SK-N-SH (cell line): ENCODE results near the gene ERCC2.
A peak's percentile ranks its signal among the peaks of the same experiment; 100 is the strongest.

Experiments
- EP300 ChIP-seq, 2 experiments: IDR thresholded peaks; 2 replicates each; pipeline versions ENCODE4 v1.4.0 to v1.6.1; 2012; ENCODE audit warnings: borderline replicate concordance in 1 of 2, low read depth in 1 of 2, low read length in 1 of 2
- FOSL2 ChIP-seq: IDR thresholded peaks from 2 replicates; pipeline ENCODE4 v1.4.0; 2012; ENCODE audit warnings: low read depth, mild to moderate bottlenecking, moderate library complexity, borderline replicate concordance
- FOXJ3 ChIP-seq: sonication (generic); formaldehyde crosslinking; IDR thresholded peaks from 2 replicates; pipeline ENCODE4 v1.5.1; 2020; ENCODE audit warnings: mild to moderate bottlenecking, missing genetic modification reagents
- TF ChIP-seq, protein P1 (sequence below): IDR thresholded peaks from 2 replicates; pipeline ENCODE4 v1.6.1; 2012; ENCODE audit warnings: mild to moderate bottlenecking, low read depth, low read length, moderate library complexity
- TF ChIP-seq, protein P2 (sequence below): fragments of 200-600 bp; sonication (generic); IDR thresholded peaks from 2 replicates; pipeline ENCODE4 v1.6.1; 2017; ENCODE audit warnings: antibody characterized with exemption, mild to moderate bottlenecking, moderate library complexity
- TF ChIP-seq, protein P3 (sequence below): fragments of 150-350 bp; IDR thresholded peaks from 2 replicates; pipeline ENCODE4 v1.6.1; 2017; ENCODE audit warnings: antibody characterized with exemption, low read length, low read depth, borderline replicate concordance

DNA sequence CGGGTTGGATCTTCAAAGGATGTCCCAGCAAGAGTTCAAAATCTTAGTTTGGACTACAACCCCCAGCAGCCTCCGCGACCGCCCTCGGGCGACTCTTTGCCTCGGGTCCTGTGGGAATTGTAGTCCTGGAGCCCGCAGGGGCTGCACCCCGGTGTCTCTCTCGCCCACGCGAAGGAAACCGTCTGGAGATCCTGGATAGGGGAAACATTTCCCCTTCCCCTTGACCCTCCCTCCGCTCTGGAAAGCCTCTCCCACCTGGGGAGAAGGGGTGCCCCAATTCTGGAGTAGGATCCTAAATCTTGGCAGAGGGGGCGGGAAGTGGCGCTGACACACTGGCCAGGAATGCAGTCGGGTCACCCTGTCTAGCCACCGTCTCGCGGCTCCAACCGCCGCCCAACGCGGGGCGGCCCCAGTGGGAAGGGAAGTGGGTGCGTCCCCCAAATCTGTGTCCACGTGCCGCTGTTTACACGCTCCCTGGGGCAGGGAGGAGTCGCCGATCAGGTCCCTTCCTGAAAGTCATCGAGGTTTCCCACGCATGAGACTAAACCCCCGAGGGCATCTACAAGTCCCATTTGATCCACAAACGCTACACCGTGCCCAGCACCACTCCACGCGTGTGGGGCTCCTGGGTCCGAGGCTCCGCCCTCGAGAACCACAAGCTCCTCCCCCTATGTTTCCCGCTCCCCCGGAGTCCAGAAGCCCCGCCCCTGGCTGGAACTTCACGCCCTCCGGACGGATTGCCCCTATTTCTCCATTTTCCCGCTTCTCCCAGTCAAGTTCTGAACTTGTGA, 35.3 kb upstream of the ERCC2 start:
- TF ChIP-seq, protein P1, sequence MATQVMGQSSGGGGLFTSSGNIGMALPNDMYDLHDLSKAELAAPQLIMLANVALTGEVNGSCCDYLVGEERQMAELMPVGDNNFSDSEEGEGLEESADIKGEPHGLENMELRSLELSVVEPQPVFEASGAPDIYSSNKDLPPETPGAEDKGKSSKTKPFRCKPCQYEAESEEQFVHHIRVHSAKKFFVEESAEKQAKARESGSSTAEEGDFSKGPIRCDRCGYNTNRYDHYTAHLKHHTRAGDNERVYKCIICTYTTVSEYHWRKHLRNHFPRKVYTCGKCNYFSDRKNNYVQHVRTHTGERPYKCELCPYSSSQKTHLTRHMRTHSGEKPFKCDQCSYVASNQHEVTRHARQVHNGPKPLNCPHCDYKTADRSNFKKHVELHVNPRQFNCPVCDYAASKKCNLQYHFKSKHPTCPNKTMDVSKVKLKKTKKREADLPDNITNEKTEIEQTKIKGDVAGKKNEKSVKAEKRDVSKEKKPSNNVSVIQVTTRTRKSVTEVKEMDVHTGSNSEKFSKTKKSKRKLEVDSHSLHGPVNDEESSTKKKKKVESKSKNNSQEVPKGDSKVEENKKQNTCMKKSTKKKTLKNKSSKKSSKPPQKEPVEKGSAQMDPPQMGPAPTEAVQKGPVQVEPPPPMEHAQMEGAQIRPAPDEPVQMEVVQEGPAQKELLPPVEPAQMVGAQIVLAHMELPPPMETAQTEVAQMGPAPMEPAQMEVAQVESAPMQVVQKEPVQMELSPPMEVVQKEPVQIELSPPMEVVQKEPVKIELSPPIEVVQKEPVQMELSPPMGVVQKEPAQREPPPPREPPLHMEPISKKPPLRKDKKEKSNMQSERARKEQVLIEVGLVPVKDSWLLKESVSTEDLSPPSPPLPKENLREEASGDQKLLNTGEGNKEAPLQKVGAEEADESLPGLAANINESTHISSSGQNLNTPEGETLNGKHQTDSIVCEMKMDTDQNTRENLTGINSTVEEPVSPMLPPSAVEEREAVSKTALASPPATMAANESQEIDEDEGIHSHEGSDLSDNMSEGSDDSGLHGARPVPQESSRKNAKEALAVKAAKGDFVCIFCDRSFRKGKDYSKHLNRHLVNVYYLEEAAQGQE: no peak
- TF ChIP-seq, protein P2, sequence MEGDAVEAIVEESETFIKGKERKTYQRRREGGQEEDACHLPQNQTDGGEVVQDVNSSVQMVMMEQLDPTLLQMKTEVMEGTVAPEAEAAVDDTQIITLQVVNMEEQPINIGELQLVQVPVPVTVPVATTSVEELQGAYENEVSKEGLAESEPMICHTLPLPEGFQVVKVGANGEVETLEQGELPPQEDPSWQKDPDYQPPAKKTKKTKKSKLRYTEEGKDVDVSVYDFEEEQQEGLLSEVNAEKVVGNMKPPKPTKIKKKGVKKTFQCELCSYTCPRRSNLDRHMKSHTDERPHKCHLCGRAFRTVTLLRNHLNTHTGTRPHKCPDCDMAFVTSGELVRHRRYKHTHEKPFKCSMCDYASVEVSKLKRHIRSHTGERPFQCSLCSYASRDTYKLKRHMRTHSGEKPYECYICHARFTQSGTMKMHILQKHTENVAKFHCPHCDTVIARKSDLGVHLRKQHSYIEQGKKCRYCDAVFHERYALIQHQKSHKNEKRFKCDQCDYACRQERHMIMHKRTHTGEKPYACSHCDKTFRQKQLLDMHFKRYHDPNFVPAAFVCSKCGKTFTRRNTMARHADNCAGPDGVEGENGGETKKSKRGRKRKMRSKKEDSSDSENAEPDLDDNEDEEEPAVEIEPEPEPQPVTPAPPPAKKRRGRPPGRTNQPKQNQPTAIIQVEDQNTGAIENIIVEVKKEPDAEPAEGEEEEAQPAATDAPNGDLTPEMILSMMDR: no peak
- TF ChIP-seq, protein P3, sequence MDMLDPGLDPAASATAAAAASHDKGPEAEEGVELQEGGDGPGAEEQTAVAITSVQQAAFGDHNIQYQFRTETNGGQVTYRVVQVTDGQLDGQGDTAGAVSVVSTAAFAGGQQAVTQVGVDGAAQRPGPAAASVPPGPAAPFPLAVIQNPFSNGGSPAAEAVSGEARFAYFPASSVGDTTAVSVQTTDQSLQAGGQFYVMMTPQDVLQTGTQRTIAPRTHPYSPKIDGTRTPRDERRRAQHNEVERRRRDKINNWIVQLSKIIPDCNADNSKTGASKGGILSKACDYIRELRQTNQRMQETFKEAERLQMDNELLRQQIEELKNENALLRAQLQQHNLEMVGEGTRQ: no peak
- TF ChIP-seq FOXJ3 (CRISPR knock-in tag) (no peak), FOSL2 (peak; percentile 39; the same call in 1 of the 2 replicates), EP300 (IDR thresholded peaks at IDR 0.05; ENCODE audit: borderline replicate concordance in 1 of 2, low read depth in 1 of 2, low read length in 1 of 2) (no peak)
